Upper lobe of left lung (tissue), 4 donors: ENCODE data around the gene SERPINB10.

Experiments used
- CTCF ChIP-seq, 6 experiments: fragments of 450-650 bp in 4 of 6; fragments of 200-600 bp in 2 of 6; sonication (generic) in 2 of 6; IDR thresholded peaks; one replicate each; pipeline ENCODE4 v1.5.1; 2016 to 2019; ENCODE audit warnings: antibody characterized with exemption in 6 of 6
- EP300 ChIP-seq, 4 donors: sonication (generic); formaldehyde crosslinking; IDR thresholded peaks; one replicate each; pipeline ENCODE4 v1.5.1; 2017; ENCODE audit warnings: antibody characterized with exemption in 4 of 4, control low read depth in 2 of 4
- POLR2A ChIP-seq, 4 donors: fragments of 450-650 bp; IDR thresholded peaks; one replicate each; pipeline ENCODE4 v1.5.1; 2016 to 2017; ENCODE audit warnings: antibody characterized with exemption in 4 of 4, mild to moderate bottlenecking in 2 of 4

- TF ChIP-seq CTCF (IDR thresholded peaks at IDR 0.05) (no peak), POLR2A (IDR thresholded peaks at IDR 0.05) (no peak), EP300 (IDR thresholded peaks at IDR 0.05) (no peak)
These were observed 1.7 kb upstream of the SERPINB10 start for GRCh38 chr18:63906056-63906455.
